B cell (primary cell): Measurements from ENCODE around the gene SGCD. TPM values are rescaled to one million over a fixed set of nuclear protein-coding genes. Genes with fewer than 3 reads are reported as not detected.

Experiments used
- ATAC-seq: fragments of 200-7000 bp; cut with Tn5 transposase; one replicate; pipeline ENCODE4 v1.10.0; 2021; ENCODE audit warnings: low read depth, mild to moderate bottlenecking, moderate number of reproducible peaks, moderate library complexity
- CTCF ChIA-PET: fragments of 350-600 bp; sonication (Branson Sonifier 250); formaldehyde crosslinking; loops from one replicate; lab custom pipeline; 2021; ENCODE audit warnings: antibody characterized with exemption, inconsistent platforms; lab: Charles Lee
- POLR2A ChIA-PET: fragments of 350-600 bp; sonication (Branson Sonifier 250); formaldehyde crosslinking; loops from one replicate; lab custom pipeline; 2021; ENCODE audit warnings: antibody characterized with exemption; lab: Charles Lee
- DNase-seq: peaks from one replicate; pipeline ENCODE4 v3.0.0; 2013
- H2AFZ ChIP-seq: 2 replicates; pipeline ENCODE4 v1.6.1; 2012; ENCODE audit warnings: mild to moderate bottlenecking, low read depth, low read length; ENCODE audit not compliant: insufficient read depth, poor library complexity, severe bottlenecking
- H3K27ac ChIP-seq, 2 donors: 1 replicate in 1 of 2; 2 replicates in 1 of 2; pipeline ENCODE4 v1.5.1; 2012 to 2013; ENCODE audit warnings: low read length in 2 of 2, mild to moderate bottlenecking in 2 of 2, moderate library complexity in 1 of 2
- H3K27me3 ChIP-seq, 4 experiments: fragments of 200-600 bp in 1 of 4; sonication (generic) in 1 of 4; replicated peaks in 1 of 4; 1 replicate in 2 of 4; 2 replicates in 2 of 4; pipeline versions ENCODE4 v1.6.1 to v1.7.0; 2013 to 2016; ENCODE audit warnings: low read length in 3 of 4, mild to moderate bottlenecking in 2 of 4, mixed read lengths in 1 of 4, moderate library complexity in 1 of 4; ENCODE audit not compliant: insufficient read depth in 4 of 4, control insufficient read depth in 3 of 4; ENCODE audit errors: control extremely low read depth in 1 of 4
- H3K36me3 ChIP-seq, 2 experiments: replicated peaks in 1 of 2; 1 replicate in 1 of 2; 2 replicates in 1 of 2; pipeline versions ENCODE4 v1.6.1 to v1.7.1; 2013; ENCODE audit warnings: low read length in 1 of 2; ENCODE audit not compliant: insufficient read depth in 2 of 2, control insufficient read depth in 1 of 2; ENCODE audit errors: control extremely low read depth in 1 of 2, extremely low read depth in 1 of 2
- H3K4me1 ChIP-seq, 2 donors: fragments of 200-600 bp in 1 of 2; sonication (generic) in 1 of 2; 1 replicate in 1 of 2; 2 replicates in 1 of 2; pipeline versions ENCODE4 v1.5.1 to v1.6.1; 2013 to 2017; ENCODE audit warnings: low read length in 2 of 2; ENCODE audit not compliant: control insufficient read depth in 2 of 2, insufficient read depth in 2 of 2
- H3K4me2 ChIP-seq: replicated peaks from 2 replicates; pipeline ENCODE3; 2012; ENCODE audit warnings: mild to moderate bottlenecking, low read depth, low read length; ENCODE audit not compliant: poor library complexity, severe bottlenecking
- H3K4me3 ChIP-seq, 5 experiments: fragments of 200-600 bp in 1 of 5; sonication (generic) in 1 of 5; 1 replicate in 3 of 5; 2 replicates in 2 of 5; pipeline versions ENCODE4 v1.5.1 to v1.7.0; 2011 to 2016; ENCODE audit warnings: low read length in 4 of 5, mild to moderate bottlenecking in 4 of 5, low read depth in 2 of 5, control low read depth in 1 of 5, moderate library complexity in 1 of 5; ENCODE audit not compliant: insufficient read depth in 1 of 5; ENCODE audit errors: control extremely low read depth in 1 of 5, extremely low read depth in 1 of 5
- H3K79me2 ChIP-seq: fragments of 200-600 bp; sonication (generic); one replicate; pipeline ENCODE4 v1.6.0; 2016; ENCODE audit warnings: low read length; ENCODE audit not compliant: control insufficient read depth, insufficient read depth
- H3K9ac ChIP-seq: fragments of 200-600 bp; sonication (generic); 2 replicates; pipeline ENCODE4 v1.6.1; 2017; ENCODE audit warnings: mild to moderate bottlenecking, low read length, moderate library complexity
- H3K9me3 ChIP-seq, 3 donors: one replicate each; pipeline versions ENCODE4 v1.6.1 to v1.7.1; 2013; ENCODE audit warnings: low read length in 2 of 3; ENCODE audit not compliant: control insufficient read depth in 2 of 3, insufficient read depth in 1 of 3; ENCODE audit errors: control extremely low read depth in 1 of 3
- H4K20me1 ChIP-seq: 2 replicates; pipeline ENCODE4 v1.6.0; 2012; ENCODE audit warnings: mild to moderate bottlenecking, low read length; ENCODE audit not compliant: insufficient read depth, control insufficient read depth, poor library complexity, severe bottlenecking
- H3K27ac Mint-ChIP-seq: one replicate; pipeline ENCODE4 v1.8.0; 2021; ENCODE audit warnings: mixed read lengths
- H3K27me3 Mint-ChIP-seq: one replicate; pipeline ENCODE4 v1.8.0; 2021; ENCODE audit warnings: mixed read lengths
- H3K4me1 Mint-ChIP-seq: one replicate; pipeline ENCODE4 v1.8.0; 2021; ENCODE audit warnings: mixed read lengths
- H3K4me3 Mint-ChIP-seq: one replicate; pipeline ENCODE4 v1.8.0; 2021; ENCODE audit warnings: mixed read lengths
- H3K9me3 Mint-ChIP-seq: one replicate; pipeline ENCODE4 v1.8.0; 2022; ENCODE audit warnings: mixed read lengths; ENCODE audit not compliant: insufficient read depth
- CTCF ChIP-seq: fragments of 200-600 bp; IDR thresholded peaks from one replicate; pipeline ENCODE4 v1.8.0; 2022; ENCODE audit warnings: antibody characterized with exemption, mild to moderate bottlenecking
- EZH2 ChIP-seq: IDR thresholded peaks from 2 replicates; pipeline ENCODE4 v1.6.1; 2012; ENCODE audit warnings: borderline replicate concordance, low read depth, mild to moderate bottlenecking, moderate library complexity, low read length; ENCODE audit not compliant: insufficient read depth, poor library complexity, severe bottlenecking
- WGBS: methylation state at CpG from one replicate; pipeline ENCODE4 v1.1.5; 2013; ENCODE audit warnings: missing lambda C conversion rate; ENCODE audit not compliant: insufficient coverage; 5-methylcytosine and 5-hydroxymethylcytosine counted together
- intact Hi-C: fragments of 100-400 bp; cut with micrococcal nuclease; formaldehyde crosslinking; loops from one replicate; pipeline ENCODE4 v1.10.0; 2022
- polyA plus RNA-seq: library from polyadenylated mRNA; depleted of rRNA; stranded (reverse); fragments of >200 nt; gene quantifications from 2 replicates; pipeline ENCODE4 v1.2.3, GENCODE V29; 2012
- total RNA-seq, 2 donors: library from RNA; stranded (reverse); fragments of 120-200 nt in 1 of 2; gene quantifications; 1 replicate in 1 of 2; 2 replicates in 1 of 2; pipeline versions ENCODE4 v1.2.3 to v1.2.4, GENCODE V29; 2013 to 2022

SGCD gene
- total and polyA plus RNA-seq, 2 donors (not counting 1 experiment from before 2014, with no cell fraction given): not detected

- Histone ChIP-seq H3K4me1 (no peaks in the 10 kb centered on the region), H3K4me2 (no peak overlapping the region), H3K4me3 (no peak overlapping the region), H3K27ac (no peak overlapping the region), H3K79me2 (no peaks in the 10 kb centered on the region), H3K9me3 (no peaks in the 10 kb centered on the region), H3K27me3 (no peaks in the 10 kb centered on the region), H3K36me3 (no peaks in the 10 kb centered on the region), H3K9ac (no peak overlapping the region), H2AFZ (no peak overlapping the region), H4K20me1 (no peaks in the 10 kb centered on the region)
- ATAC-seq (no peak), DNase-seq (no peak)
- H3K27ac Mint-ChIP-seq: no peak overlapping the region
- intact Hi-C loops: no loop called here
- POLR2A ChIA-PET: no interaction called here
- CTCF ChIA-PET: no interaction called here
- no peaks in the 10 kb centered on the region for H3K27me3 Mint-ChIP-seq
- no peak for TF ChIP-seq CTCF
- TF ChIP-seq EZH2: no peak
- H3K4me1 Mint-ChIP-seq: no peaks in the 10 kb centered on the region
- WGBS: no CpG with 5 or more reads among the region's 1 CpG
- no peak overlapping the region for H3K4me3 Mint-ChIP-seq
- no peaks in the 10 kb centered on the region for H3K9me3 Mint-ChIP-seq
Measured at GRCh38 chr5:156479849-156480248, 152.9 kb downstream of the SGCD start.

- Histone ChIP-seq H3K79me2 (no peaks in the 10 kb centered on the region), H4K20me1 (no peaks in the 10 kb centered on the region), H3K9ac (no peak overlapping the region), H3K4me3 (no peak overlapping the region), H3K36me3 (no peaks in the 10 kb centered on the region), H3K27me3 (no peaks in the 10 kb centered on the region), H3K9me3 (peaks cover 0 to 10% (median under 1%) of the 10 kb centered on the region in 3 donors), H3K4me2 (no peak overlapping the region), H3K4me1 (no peaks in the 10 kb centered on the region), H3K27ac (no peak overlapping the region), H2AFZ (no peak overlapping the region)
- POLR2A ChIA-PET: no interaction called here
- Mint-ChIP-seq H3K27me3 (no peaks in the 10 kb centered on the region), H3K4me3 (no peak overlapping the region), H3K9me3 (peaks cover under 1% of the 10 kb centered on the region), H3K27ac (no peak overlapping the region), H3K4me1 (no peaks in the 10 kb centered on the region)
- WGBS: 88% methylated on average over 3 of the region's 4 CpGs
- ATAC-seq (no peak), DNase-seq (no peak)
- CTCF ChIA-PET: no interaction called here
- no peak for TF ChIP-seq CTCF
- TF ChIP-seq EZH2: no peak
- intact Hi-C loops: no loop called here
Measured at GRCh38 chr5:156481741-156482140, 154.8 kb downstream of the SGCD start.
